HG03175 (cell line): ENCODE measurements around the gene DNAH12.
A peak's percentile ranks its signal among the peaks of the same experiment; 100 is the strongest.

ENCODE experiments used
- ATAC-seq: cut with Tn5 transposase; IDR thresholded peaks from one replicate; pipeline ENCODE4 v1.9.1; 2021; ENCODE audit warnings: mild to moderate bottlenecking, moderate library complexity; ENCODE audit not compliant: unreplicated experiment

DNAH12 gene, protein sequence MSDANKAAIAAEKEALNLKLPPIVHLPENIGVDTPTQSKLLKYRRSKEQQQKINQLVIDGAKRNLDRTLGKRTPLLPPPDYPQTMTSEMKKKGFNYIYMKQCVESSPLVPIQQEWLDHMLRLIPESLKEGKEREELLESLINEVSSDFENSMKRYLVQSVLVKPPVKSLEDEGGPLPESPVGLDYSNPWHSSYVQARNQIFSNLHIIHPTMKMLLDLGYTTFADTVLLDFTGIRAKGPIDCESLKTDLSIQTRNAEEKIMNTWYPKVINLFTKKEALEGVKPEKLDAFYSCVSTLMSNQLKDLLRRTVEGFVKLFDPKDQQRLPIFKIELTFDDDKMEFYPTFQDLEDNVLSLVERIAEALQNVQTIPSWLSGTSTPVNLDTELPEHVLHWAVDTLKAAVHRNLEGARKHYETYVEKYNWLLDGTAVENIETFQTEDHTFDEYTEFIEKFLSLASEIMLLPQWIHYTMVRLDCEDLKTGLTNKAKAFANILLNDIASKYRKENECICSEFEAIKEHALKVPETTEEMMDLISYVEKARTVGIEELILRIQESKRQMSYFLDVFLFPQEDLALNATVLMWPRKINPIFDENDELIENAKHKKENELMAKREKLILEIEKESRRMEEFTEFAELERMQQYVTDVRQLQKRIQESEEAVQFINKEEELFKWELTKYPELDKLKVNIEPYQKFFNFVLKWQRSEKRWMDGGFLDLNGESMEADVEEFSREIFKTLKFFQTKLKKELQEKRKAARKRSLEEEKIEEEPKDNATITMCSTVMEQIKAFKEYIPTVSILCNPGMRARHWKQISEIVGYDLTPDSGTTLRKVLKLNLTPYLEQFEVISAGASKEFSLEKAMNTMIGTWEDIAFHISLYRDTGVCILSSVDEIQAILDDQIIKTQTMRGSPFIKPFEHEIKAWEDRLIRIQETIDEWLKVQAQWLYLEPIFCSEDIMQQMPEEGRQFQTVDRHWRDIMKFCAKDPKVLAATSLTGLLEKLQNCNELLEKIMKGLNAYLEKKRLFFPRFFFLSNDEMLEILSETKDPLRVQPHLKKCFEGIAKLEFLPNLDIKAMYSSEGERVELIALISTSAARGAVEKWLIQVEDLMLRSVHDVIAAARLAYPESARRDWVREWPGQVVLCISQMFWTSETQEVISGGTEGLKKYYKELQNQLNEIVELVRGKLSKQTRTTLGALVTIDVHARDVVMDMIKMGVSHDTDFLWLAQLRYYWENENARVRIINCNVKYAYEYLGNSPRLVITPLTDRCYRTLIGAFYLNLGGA (N-terminal part only)

DNA sequence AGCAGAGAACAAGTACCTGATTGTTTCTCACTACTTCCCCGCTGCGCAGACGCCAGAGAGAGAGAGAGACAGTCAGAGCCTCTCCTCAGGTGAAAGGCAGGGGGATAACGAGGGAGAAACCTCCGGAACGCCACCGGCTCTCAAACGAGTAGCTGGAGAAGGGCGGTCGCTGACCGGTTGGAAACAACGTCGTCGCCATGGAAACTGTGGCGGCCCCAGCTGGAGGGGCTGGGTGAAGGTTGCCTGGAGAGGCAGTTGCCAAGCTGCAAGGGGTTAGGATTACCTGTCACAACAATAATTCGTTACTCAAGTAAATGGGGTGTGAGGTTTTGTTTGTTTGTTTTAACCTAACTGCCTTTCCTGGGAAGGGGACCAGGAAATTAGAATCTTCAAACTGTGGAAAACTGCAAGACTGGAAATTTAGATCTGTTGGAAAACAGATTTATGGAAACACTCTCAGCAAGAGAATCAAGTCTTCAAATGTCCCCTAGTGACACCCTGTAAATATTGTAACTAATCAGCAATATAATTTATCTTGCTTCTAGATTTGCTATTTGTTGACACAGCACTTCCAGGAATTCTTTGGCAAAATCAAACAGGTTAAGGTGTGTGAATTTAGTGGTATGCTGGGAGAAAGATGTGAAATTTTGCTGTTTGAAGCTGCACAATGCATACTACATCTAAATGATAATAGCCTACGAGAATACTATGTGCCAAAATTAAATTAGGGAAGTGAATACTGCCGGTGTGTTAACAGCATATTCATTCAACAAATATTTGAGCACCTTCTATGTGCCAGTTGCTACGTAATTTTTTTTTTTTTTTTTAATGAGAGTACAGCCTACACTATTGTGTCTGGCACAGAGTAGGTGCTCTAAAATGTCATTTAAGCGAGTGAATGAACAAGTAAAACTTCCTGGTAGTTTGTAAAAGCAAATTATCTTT is at the start of gene DNAH12:
TSS of gene DNAH12 (minus strand) at position 164 of the 945 bp plus-strand sequence. CDS start 1,474 bp downstream, outside the sequence.
- ATAC-seq: no peak

DNA sequence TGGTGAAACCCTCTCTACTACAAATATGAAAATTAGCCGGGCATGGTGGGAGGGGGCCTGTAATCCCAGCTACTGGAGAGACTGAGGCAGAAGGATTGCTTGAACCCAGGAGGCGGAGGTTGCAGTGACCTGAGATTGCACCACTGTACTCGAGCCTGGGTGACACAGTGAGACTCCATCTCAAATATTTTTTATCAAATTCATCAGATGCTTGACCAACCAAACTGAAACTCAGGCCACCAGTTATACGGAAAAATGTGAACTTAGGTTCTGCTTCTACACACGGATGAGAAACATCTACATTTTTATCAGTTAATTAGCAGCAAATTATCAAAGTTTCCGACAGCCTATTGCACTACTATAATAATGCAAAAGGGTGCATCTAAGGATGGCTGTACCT is 48.2 kb upstream of the DNAH12 start:
- no peak for ATAC-seq

DNA sequence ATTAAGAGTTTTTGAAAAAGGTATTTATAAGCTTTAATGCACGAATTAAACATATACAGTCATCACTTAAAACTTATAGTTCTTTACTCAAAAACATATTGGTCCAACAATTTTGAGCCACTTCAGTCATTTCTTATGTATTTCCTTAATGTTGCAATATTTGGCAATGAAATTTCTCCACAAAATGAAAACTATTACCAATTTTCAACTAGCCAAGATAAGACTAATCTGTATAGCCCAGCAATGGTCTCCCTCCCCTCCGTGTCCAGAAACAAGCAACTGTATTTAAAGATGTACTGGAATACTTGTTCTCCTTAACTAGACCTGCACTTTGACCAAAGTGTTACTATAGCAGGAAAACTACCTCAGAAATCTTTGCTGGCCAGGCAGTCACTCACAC is 43.8 kb upstream of the DNAH12 start:
- no peak for ATAC-seq

DNA sequence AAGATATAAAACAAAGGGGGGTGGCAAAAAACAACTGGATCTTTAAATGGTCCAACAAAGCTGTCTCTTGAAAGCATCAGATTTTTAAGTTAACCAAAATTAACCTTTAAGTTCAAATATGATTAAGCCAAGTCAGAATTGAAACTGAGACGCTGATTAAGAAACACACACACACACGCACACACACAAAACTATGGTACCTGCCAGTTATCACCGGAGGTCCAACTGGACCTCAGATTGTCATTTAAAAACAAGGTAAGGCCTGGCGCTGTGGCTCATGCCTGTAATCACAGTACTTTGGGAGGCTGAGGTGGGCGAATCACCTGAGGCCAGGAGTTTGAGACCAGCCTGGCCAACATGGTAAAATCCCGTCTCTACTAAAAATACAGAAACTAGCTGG is 42.6 kb upstream of the DNAH12 start:
- no peak for ATAC-seq

DNA sequence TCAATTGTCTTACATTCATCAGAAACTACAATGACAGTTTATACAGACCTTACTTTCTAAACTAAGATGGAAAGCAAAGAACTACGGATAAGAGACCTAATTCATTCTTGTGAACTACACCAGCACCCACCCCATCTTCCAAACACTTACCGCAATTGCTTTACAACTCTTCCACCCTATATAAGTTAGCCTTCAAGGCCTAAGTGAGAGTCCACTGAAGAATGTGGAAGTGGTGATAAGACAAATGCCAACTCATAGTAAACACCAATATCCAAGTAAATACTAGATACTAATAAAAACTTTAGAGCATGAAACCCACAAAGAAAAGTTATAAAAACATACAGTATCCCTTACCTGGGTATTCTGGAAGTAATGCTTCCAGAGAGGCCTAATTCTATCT is 39.4 kb upstream of the DNAH12 start:
- no peak for ATAC-seq

DNA sequence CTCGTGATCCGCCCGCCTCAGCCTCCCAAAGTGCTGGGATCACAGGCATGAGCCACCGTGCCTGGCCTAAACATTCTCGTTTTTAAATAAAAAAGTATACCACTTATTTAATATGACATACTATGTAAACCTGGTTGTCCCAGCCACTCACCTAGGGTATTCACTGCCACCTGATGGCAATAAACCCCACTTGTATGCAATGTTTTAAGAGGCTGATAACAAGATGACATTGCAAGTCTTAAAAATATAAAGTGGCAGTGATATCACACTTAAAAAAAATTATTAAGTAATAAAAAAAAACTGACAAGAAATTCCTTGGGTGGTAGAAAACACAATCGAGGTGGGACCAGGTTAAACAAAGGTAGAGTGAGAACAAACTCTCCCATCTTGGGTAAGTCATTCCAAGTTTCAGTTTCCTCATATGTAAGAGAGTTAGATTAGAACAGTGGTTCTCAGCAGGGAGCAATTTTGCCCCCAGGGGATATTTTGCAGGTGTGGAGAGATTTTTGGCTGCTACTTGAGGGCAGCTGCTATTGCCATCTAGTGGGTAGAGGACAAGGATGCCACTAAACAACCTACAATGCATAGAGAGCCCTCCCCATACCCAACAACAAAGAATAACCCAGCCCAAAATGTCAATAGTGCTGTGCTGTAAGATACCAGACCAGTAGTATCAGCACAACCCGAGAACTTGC is 38.5 kb upstream of the DNAH12 start:
- ATAC-seq: no peak

DNA sequence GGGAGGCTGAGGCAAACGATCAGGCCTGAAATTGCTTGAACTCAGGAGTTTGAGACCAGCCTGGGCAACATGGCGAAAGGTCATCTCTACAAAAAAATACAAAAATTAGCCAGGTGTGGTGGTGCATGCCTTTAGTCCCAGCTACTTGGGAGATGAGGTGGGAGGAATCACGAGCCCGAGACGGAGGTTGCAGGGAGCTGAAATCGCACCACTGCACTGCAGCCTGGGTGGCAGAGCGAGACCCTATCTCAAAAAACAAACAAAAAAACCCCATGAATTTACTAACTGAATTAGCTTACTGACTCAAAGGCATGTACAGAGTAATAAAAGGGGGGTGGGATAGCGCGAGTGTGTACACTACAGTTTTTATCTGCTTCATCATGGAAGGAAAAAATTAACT is 33.7 kb upstream of the DNAH12 start:
- no peak for ATAC-seq

DNA sequence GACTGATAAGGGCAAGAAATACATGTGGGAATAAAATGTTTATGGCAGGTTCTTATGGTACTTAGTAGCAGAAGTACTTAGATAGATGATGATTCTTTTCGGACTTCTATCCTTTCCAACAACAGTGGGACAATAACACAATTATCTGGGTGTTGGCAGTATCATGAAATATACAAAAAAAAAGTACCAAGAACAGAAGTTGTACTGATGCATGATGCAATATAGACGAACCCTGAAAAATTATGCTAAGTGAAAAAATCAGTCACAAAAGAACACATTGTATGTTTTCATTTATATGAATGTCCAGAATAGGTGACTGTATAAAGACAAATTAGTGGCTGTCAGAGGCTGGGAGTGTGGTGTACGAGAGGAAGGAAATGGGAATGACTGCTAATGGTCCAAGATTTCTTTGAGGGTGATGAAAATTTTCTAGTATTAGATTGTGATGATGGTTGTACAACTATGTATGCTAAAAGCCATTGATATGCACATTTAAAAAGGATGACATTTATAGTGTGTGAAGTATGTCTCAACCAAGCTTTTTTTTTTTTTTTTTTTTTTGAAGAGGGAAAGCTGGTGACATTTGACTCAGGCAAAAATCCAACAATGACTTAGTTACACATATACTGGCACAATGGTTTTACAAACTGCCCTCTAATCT is 32.0 kb upstream of the DNAH12 start:
- ATAC-seq: no peak

DNA sequence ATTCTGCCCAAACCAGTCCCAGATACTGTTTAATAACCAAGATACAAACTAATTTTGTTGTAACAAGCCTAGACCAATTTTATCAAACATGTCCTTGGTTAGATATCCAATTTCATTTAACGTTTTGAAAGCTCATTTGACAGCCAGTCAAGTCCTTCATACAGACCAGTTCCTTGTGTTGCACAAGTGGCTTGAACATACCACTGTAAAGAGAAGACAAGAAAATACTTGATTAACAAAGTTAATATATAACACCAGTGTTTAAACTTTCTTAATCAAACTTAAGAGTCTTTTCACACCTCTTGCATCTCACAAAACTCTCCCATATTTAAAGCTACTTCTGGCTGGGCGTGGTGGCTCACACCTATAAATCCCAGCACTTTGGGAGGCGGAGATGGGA is 28.0 kb upstream of the DNAH12 start:
- ATAC-seq: no peak

DNA sequence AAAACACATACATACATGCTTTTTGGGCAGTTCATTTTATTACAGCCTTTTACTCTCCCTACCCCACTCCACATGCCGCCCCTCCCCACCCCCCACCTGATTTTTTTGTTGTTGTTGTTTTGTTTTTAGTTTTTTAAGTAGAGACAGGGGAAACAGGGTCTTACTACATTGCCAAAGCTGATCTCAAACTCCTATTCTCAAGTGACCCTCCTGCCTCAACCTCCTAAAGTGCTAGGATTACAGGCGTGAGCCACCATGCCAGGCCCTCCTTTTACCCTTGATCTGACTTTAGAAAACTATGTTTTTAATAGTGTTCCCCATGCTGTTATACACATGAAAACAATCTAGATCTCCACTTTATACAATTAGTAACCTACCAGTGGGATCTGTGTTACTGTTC is 26.7 kb upstream of the DNAH12 start:
- no peak for ATAC-seq

DNA sequence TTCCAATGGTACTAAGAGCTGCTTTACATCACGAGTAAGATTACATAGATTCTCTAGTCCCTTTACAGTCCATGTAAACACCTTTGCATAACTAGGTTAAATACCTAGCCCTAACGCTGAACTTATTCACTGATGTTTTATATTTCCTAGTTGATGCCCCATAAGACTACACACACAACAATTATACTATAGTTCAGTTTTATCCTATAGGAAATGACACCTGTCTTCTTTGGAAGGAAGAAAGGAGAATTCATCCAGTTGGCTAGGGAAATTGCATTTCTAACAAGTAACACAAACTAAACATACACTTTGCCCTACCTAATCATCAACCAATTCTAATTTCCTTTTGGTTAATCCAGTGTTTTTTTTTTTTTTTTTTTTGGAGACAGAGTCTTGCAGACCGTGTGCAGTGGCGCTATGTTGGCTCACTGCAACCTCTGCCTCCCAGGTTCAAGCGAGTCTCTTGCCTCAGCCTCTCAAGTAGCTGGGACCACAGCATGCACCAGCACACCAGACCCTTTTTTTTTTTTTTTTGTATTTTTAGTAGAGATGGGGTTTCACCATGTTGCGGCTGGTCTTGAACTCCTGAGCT is 25.8 kb upstream of the DNAH12 start:
- no peak for ATAC-seq

DNA sequence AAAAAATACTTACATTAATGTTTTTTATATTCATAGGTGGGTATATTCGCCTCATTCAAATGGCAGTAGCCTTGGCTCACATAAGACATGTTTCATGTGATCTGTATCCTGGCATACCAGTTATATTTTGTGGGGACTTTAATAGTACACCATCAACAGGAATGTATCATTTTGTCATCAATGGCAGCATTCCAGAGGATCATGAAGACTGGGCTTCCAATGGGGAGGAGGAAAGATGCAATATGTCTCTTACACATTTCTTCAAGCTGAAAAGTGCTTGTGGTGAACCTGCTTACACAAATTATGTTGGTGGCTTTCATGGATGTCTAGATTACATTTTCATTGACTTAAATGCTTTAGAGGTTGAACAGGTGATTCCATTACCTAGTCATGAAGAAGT is 15.4 kb upstream of the DNAH12 start:
- no peak for ATAC-seq

DNA sequence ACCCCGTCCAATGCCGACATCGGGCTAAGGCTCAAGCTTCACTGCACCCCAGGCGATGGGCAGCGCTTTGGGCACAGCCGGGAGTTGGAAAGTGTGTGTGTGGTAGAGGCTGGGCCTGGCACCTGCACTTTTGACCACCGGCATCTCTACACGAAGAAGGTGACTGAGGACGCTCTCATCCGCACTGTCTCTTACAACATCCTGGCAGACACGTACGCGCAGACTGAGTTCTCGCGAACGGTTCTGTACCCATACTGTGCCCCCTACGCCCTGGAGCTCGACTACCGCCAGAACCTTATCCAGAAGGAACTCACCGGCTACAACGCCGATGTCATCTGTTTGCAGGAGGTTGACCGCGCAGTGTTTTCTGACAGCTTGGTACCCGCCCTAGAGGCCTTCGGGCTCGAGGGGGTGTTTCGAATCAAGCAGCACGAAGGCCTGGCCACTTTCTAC is 13.0 kb upstream of the DNAH12 start:
- no peak for ATAC-seq

DNA sequence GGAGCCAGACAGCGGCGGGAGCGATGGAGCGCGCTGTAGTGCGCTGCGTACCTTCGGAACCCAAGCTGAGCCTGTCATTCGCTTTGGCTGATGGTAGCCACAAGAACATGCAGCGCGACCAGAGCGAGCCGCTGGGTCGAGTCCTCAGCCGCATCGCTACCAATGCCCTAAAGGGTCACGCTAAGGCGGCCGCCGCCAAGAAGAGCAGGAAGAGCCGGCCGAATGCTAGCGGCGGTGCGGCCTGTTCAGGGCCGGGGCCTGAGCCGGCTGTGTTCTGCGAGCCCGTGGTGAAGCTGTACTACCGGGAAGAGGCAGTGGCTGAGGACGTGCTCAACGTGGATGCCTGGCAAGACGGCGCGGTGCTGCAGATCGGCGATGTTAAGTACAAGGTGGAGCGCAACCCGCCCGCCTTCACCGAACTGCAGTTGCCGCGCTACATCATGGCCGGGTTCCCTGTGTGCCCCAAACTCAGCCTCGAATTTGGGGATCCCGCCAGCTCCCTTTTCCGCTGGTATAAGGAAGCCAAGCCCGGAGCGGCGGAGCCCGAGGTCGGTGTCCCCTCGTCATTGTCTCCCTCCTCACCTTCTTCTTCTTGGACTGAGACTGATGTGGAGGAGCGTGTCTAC is 12.4 kb upstream of the DNAH12 start:
- peak; percentile 30 for ATAC-seq

DNA sequence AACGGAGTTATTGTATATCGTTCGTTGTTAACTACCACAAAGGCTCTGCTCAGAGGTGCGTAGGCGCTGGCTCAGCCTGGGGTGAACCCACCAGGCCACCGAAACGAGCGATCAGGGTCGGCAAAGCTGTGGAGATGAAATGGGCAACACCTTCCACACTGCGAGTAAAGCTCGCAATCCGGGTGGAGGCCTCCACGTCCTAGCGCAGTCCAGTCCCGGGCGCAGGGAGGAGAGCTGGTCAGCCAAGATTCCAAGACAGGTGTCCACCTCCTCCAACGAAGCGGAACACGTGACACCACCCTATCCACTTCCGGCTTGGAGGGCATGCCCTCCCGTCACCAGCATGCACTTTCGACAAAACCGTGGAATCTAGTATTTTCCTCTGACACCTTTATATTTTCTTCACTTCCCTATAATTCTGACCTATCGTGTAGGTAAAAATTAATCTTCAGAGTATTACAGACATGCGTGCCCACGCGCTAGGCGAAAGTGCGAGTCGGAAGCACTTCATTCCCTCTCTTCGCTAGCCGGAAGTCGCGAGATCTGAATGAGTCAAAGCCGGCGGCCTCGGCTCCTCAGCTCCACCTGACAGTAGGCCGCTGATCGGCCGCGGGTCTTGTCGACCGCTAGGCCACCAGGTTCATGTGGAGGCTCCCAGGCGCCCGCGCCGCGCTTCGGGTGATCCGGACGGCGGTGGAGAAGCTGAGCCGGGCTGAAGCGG is 11.8 kb upstream of the DNAH12 start, which contains the start of gene PDE12:
TSS of gene PDE12 (plus strand) at position 537 of the 721 bp plus-strand sequence. CDS start at position 643, 106 bp downstream.
- ATAC-seq: peak; percentile 87

DNA sequence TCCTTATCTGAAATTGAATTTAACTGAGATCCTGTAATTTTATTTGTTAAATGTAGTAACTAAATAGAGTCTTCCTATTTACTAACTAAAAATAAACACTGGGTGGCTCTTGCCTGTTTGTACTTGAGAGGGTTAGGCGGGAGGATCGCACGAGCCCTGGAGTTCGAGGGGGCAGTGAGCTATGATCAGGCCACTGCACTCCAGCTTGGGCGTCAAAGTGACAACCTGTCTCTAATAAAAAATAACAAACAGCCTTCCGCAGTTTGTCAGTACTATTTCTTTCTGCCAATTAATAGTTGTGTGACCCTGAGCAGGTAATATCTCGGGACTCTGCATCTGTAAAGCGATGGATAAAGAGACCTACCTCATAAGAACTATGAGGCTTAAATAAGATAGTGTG is 11.2 kb upstream of the DNAH12 start:
- no peak for ATAC-seq

DNA sequence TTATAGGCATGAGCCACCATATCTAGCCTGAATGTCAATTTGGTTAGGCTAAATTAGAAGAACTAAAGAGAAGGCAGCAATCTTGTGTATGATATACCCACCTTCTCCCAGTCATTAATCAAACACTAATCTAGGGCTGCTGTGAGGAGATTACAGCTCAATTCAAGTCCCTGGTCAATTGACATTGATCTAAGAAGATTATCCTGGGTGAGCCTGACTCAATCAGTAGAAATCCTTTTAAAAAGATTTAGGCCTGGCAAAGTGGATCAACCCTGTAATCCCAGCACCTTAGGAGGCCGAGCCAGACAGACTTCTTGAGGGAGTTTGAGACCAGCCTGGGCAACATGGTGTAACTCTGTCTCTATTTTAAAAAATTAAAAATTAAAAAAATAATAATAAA is 2.5 kb upstream of the DNAH12 start:
- ATAC-seq: no peak
